Skeletal muscle satellite cell (primary cell): ENCODE measurements around the gene DAB1.

Experiments used
- H3K27me3 ChIP-seq: 2 replicates; pipeline ENCODE4 v1.7.0; 2013; ENCODE audit warnings: low read length; ENCODE audit not compliant: control insufficient read depth, insufficient read depth
- H3K36me3 ChIP-seq: 2 replicates; pipeline ENCODE4 v1.7.0; 2013; ENCODE audit warnings: mild to moderate bottlenecking, control low read depth, low read length; ENCODE audit not compliant: insufficient read depth
- H3K4me1 ChIP-seq: 2 replicates; pipeline ENCODE4 v1.7.0; 2013; ENCODE audit warnings: low read length; ENCODE audit not compliant: control insufficient read depth, insufficient read depth
- H3K4me2 ChIP-seq: 2 replicates; pipeline ENCODE4 v1.7.0; 2013; ENCODE audit warnings: mild to moderate bottlenecking, low read length
- H3K4me3 ChIP-seq: 2 replicates; pipeline ENCODE4 v1.7.0; 2013; ENCODE audit warnings: low read length
- H3K9ac ChIP-seq: 2 replicates; pipeline ENCODE4 v1.7.0; 2013; ENCODE audit warnings: mild to moderate bottlenecking, low read depth, low read length, moderate library complexity
- H3K9me3 ChIP-seq: replicated peaks from 2 replicates; pipeline ENCODE4 v1.7.0; 2013; ENCODE audit warnings: mild to moderate bottlenecking, control low read depth, low read length

The DAB1 gene

DNA sequence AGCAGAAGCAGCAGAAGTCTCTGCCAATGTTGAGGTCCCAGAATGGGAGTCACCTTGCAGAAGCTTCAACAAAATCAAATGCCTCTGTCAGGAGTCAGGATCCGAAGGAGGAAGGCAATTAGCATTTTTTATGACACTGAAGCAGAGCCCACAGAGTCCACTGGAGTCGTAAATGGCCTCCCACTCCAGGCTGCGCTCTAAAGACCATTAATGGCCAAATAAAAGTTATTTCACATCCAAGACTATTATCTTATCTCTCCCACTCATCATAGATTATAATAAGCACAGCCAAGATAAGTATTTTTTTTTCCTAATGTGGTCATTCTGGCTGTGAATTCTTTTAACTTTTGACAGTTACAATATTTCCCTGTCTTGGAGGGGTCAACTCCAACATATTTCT, 267.0 kb downstream of the DAB1 start:
- Histone ChIP-seq H3K9ac (no peak overlapping the region), H3K9me3 (no peaks in the 10 kb centered on the region), H3K36me3 (no peaks in the 10 kb centered on the region), H3K4me1 (no peaks in the 10 kb centered on the region), H3K27me3 (no peaks in the 10 kb centered on the region), H3K4me3 (no peak overlapping the region), H3K4me2 (no peak overlapping the region)

DNA sequence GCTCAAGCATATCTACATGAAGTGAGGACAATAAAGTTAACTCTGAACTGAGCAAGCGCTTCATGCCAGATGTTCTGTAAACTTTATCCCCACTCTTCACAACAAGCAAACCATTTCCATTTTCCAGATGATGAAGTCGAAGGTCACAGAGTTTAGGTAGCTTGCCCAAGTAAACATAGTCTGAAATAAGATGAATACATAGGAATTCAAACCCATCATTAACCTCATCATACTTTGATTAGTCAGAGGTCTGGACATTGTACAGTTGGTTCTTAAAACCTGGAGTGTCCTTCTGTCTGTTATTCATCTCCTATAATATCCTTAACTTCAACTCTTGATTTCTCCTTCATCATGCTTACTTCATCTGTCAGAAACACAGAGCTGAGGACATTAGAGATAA, 277.8 kb downstream of the DAB1 start:
- Histone ChIP-seq H3K9ac (no peak overlapping the region), H3K27me3 (no peaks in the 10 kb centered on the region), H3K4me3 (no peak overlapping the region), H3K4me2 (no peak overlapping the region), H3K9me3 (no peaks in the 10 kb centered on the region), H3K4me1 (no peaks in the 10 kb centered on the region), H3K36me3 (no peaks in the 10 kb centered on the region)

DNA sequence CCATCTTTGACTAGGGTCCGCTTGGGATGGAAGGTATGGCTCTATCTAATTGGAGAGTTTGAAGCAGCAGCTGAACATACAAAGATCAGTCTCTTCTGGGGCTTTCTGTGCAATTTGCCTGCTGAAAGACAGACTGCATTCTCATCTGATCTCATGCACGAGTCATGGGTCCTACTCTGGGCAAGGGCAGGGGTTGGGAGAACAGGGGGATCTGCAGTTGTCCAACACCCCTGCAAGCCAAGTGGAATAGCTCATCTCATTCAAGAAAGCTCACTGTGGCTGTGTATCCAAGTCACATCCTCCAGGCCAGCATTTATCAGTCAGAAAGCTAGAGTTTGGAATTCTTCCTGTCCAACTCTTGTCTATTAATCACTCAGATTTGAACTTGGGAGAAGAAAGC, 280.9 kb downstream of the DAB1 start:
- no peak overlapping the region for H3K9ac ChIP-seq
- no peak overlapping the region for H3K4me3 ChIP-seq
- no peaks in the 10 kb centered on the region for H3K27me3 ChIP-seq
- H3K36me3 ChIP-seq, result no peaks in the 10 kb centered on the region
- no peaks in the 10 kb centered on the region for H3K4me1 ChIP-seq
- H3K4me2 ChIP-seq, result no peak overlapping the region
- no peaks in the 10 kb centered on the region for H3K9me3 ChIP-seq

DNA sequence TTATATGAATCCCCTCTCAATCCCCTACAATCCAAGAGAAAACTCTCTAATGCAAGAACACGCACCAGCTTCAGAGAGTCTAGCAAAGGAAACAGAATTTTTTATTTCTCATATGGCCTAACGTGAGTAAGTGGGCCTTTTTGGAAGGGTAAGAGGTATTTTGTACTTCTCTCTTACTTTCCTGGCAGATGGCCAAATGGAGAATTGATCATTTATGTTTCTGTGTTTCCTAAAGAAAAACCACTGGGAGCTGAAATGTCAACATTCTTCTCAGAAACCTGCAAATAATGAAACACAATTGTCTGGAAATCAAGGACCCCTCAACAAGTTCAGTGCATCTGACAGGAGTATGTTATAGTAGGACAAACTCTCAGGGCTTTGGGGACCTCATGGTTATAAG, 281.7 kb downstream of the DAB1 start:
- Histone ChIP-seq H3K9me3 (no peaks in the 10 kb centered on the region), H3K36me3 (no peaks in the 10 kb centered on the region), H3K4me3 (no peak overlapping the region), H3K27me3 (no peaks in the 10 kb centered on the region), H3K4me2 (no peak overlapping the region), H3K4me1 (no peaks in the 10 kb centered on the region), H3K9ac (no peak overlapping the region)

DNA sequence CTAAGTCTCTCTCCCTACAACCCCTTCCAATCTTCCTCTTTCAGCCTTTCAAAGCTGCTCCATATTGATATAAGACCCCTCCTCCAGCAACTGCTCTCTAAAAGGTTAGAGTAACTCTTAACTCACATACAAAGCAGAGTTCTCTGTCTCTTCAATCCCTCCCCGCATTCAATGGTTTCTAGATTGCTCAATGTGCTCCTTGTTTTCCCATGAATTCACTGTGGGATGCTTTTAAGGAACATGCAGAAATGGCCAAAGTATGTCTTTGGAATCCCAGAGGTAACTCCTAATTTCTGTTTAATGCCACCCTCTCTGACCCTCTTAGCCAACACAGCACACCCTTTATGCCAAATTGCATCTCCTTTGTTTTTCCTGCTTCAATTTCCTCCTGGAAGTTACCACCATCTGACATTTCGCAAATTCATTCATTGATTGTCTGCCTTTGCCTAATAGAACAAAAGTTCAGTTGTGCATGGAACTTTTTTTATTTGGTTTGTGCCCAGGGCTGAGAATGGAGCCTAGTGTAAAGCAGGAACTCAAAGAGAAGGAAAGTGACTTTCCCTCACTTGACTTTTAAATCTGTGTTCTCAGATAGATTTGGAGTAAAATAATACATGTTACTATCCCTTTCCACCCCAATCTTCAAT, 285.3 kb downstream of the DAB1 start:
- H3K9ac ChIP-seq, result no peak overlapping the region
- no peak overlapping the region for H3K4me2 ChIP-seq
- H3K4me3 ChIP-seq, result no peak overlapping the region
- H3K36me3 ChIP-seq, result no peaks in the 10 kb centered on the region
- no peaks in the 10 kb centered on the region for H3K9me3 ChIP-seq
- H3K4me1 ChIP-seq, result no peaks in the 10 kb centered on the region
- no peaks in the 10 kb centered on the region for H3K27me3 ChIP-seq

DNA sequence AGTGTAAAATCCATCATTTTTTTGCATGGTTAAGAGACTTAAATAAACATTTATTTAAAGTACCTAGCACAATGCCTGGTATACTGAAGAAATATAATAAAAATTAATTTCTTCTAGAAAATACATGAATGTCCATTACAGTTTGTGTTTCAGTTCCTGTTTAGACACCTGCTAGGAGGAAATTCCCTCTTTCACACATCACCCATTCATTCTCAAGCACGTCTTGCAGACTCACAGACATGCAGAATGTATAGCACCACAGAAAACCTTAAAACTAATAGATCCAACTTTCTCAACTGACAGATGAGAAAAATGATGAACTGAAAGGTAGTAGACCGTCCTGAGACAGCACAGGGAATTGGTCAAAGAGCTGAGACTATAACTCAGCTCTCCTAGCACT, 285.9 kb downstream of the DAB1 start:
- Histone ChIP-seq H3K9ac (no peak overlapping the region), H3K27me3 (no peaks in the 10 kb centered on the region), H3K9me3 (no peaks in the 10 kb centered on the region), H3K4me2 (no peak overlapping the region), H3K36me3 (no peaks in the 10 kb centered on the region), H3K4me3 (no peak overlapping the region), H3K4me1 (no peaks in the 10 kb centered on the region)

DNA sequence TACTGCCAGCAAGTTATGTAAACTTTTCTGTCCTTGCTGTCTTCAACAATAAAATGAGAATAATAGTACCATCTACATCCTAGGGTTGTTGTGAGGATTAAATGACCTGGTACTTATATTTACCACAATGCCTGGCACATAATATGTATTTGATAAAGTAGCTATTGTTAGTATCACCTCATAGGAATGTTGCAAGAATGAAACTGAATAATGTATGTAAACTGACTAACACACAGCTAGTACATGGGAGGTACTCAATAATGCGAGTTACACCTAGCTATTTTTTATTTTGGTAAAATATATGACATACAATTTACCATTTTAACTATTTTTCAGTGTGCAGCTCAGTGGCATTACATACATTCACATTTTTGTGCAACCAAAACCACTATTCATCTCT, 289.1 kb downstream of the DAB1 start:
- no peaks in the 10 kb centered on the region for H3K27me3 ChIP-seq
- H3K9ac ChIP-seq, result no peak overlapping the region
- H3K9me3 ChIP-seq, result no peaks in the 10 kb centered on the region
- no peaks in the 10 kb centered on the region for H3K4me1 ChIP-seq
- no peak overlapping the region for H3K4me2 ChIP-seq
- H3K4me3 ChIP-seq, result no peak overlapping the region
- H3K36me3 ChIP-seq, result no peaks in the 10 kb centered on the region

DNA sequence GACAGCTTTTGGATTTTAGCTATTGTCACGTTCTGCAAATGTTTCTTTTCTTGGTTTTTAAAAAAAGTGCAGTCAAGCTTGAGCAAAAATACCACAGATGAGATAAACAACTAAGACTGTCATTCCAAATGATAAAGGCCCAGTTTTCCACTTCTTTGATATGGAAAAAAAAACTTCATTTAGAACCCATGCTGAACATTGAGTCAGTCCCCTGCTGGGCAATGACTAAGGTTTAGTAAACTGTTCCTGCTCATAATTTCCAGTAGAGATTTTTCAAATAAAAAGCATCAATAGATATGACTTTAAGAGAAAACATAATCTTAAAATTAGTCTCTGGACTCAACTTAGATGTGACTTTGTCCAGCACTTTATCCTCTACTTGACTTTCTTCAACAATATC, 290.2 kb downstream of the DAB1 start:
- Histone ChIP-seq H3K9ac (no peak overlapping the region), H3K4me1 (no peaks in the 10 kb centered on the region), H3K36me3 (no peaks in the 10 kb centered on the region), H3K4me3 (no peak overlapping the region), H3K4me2 (no peak overlapping the region), H3K9me3 (no peaks in the 10 kb centered on the region), H3K27me3 (no peaks in the 10 kb centered on the region)

DNA sequence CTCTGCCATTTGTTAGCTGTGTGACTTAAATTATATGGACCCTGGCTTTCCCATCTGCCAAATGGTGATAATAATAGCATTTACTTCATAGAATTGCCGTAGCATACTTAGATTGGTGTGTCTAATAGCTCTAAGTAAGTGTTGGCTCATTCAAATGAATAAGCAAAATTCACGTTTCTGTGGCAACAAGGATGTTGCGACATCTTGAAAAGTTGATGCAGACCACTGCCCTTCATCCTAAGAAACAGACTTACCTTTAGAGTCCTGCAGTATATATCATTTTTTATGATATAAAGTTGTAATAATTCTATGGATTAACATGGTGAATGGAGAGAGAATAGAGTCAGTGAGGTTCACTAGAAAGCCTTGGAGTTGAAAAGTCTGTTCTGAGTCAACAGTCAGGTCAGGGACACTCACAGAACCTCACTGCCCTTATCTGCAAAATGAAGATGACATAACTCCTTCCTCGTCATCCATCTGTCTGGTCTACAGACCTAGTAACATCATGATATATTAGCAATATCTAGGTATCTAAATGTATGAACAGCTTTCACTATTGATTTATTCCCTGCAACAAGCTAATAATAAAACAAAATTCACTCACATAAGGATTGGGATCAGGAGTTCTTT, 290.8 kb downstream of the DAB1 start:
- H3K4me2 ChIP-seq, result no peak overlapping the region
- H3K9ac ChIP-seq, result no peak overlapping the region
- H3K4me1 ChIP-seq, result no peaks in the 10 kb centered on the region
- H3K36me3 ChIP-seq, result no peaks in the 10 kb centered on the region
- H3K27me3 ChIP-seq, result no peaks in the 10 kb centered on the region
- H3K4me3 ChIP-seq, result no peak overlapping the region
- no peaks in the 10 kb centered on the region for H3K9me3 ChIP-seq

DNA sequence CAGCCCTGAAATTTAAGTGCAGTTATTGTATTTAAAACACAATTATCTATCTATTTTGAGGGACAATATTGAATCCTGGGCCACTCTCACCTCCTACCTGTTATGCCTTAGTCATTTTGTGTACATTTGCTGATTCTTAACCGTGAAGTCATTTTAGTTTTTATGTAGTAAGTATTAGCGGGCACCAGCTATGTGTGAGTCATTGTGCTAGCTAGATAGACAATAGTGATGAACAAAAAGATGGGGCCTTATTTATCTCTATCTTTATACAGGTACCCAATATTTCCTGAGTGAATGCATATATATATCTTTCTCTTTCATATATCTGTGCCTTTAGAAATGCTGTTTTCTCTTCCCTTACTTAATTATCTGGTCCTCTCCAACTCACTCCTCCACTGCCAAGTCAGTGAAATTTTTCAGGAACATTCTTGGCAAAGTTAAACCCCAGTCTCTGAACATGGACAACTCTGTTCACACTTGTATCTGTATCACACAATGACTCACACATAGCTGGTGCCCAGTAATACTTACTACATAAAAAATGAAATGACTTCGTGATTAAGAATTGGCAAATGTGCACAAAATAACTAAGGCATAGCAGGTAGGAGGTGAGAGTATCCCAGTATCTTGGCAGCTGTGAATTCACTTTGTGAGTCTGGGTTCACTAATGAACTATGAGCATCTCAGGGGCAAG, 292.0 kb downstream of the DAB1 start:
- Histone ChIP-seq H3K9ac (no peak overlapping the region), H3K9me3 (no peaks in the 10 kb centered on the region), H3K4me1 (no peaks in the 10 kb centered on the region), H3K36me3 (no peaks in the 10 kb centered on the region), H3K4me3 (no peak overlapping the region), H3K4me2 (no peak overlapping the region), H3K27me3 (no peaks in the 10 kb centered on the region)

DNA sequence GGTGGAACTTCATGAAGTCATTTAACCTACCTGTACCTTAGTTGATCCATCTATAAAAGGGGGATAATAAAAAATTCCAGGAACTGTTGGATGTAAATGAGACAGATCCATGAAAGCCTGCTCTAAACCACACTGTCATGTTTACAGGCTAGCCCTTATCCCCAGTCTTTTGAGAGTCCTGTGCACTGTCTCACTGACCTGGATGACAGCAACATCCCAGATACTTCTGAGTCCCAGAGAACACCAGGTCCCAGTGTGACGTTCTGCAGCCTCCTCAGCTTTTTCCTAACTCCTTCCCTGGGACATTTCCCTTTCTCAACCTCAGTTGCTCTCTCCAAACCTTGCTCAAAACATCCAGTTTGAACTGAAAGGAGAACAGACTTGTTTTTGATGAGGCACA, 292.6 kb downstream of the DAB1 start:
- no peak overlapping the region for H3K9ac ChIP-seq
- no peak overlapping the region for H3K4me2 ChIP-seq
- H3K4me1 ChIP-seq, result no peaks in the 10 kb centered on the region
- no peak overlapping the region for H3K4me3 ChIP-seq
- H3K36me3 ChIP-seq, result no peaks in the 10 kb centered on the region
- H3K27me3 ChIP-seq, result no peaks in the 10 kb centered on the region
- H3K9me3 ChIP-seq, result no peaks in the 10 kb centered on the region

DNA sequence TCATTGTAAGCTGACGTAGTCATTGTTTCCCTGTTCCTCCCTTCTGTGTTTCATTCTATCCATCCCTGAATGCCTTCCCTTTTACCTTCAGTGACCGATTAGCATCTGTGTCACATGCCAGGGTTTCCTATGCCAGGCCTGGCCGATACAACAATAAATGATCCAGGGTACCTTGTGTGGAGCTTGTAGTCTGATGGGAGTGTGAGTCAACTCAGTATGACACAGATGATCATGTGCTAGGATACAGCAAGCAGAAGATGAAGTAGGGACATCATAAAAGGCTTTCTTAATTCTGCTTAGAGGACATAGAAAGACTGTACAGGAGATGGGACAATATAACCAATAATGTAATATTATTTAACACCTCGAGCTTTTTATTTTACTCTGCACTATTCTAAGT, 294.0 kb downstream of the DAB1 start:
- no peaks in the 10 kb centered on the region for H3K27me3 ChIP-seq
- no peaks in the 10 kb centered on the region for H3K36me3 ChIP-seq
- no peak overlapping the region for H3K9ac ChIP-seq
- no peaks in the 10 kb centered on the region for H3K9me3 ChIP-seq
- H3K4me1 ChIP-seq, result no peaks in the 10 kb centered on the region
- no peak overlapping the region for H3K4me2 ChIP-seq
- H3K4me3 ChIP-seq, result no peak overlapping the region
